HUDEP-2 (cell line): ENCODE results near the gene ITGA3.

Experiments
- DNase-seq, 76 experiments: peaks; one replicate each; lab custom pipeline; 2025; ENCODE audit not compliant: unreplicated experiment in 76 of 76; lab: John Stamatoyannopoulos, UW

The ITGA3 gene

DNA sequence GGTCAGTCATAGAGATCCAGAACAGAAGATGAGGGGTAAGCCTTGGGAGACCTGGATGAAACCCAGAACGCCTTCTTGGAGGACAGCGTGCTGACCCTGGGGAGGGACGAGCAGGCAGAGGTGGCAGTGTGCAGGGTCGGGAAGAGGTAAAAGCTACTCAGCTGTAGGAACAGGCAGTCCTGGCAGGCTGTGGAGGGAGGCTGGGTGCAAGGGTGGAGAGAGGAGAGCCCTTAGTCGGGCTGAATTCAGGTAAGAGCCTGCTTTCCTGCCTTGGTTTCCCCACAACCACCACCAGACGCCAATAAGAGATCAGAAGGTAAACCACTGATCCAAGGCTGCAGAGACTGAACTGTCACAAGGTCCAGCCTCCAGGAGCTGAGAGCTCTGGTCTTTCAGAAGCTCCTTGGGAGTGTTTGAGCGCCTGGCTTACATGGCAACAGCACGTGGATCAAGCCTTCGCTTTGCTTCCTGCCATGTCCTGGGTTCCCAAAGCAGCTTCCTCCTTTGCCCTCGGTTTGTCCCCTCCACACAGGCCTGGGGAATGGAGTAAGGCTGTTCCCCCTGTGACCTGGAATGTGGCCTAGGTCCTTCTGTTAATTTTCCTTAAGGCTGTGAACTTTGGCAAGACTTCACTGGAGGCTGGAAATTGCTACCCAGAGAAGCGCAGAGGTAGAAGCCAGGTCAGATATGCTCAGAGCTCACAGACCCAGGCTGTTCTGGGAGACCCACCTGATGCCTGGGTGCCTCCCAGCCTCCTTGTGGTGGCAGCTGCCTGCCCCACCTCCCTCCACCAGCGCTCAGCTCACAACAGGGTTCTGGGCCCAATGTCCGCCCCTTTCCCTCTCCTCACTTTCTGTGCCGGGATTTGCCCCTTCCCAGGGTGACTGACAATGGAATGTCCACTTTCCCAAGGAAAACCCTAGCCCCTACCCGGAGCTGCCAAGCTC, 35.3 kb downstream of the ITGA3 start:
- no peak for DNase-seq

DNA sequence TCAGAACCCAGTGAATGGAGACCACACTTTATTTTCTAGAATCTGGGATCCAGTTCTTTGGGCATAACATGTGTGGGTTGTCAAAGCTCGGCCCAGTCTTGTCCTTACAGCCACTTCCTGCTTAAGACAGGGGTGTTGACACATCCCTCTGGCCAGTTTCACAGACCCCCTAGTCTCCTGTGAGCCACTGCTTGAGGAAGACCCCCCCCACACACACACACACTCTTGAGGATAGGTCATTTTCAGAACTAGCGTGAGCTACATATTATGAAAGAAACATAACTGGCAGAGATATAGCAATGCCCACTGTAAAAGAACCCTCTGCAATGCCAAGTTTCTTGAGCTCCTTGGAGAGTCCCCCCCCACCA, 36.0 kb downstream of the ITGA3 start:
- DNase-seq, result no peak

DNA sequence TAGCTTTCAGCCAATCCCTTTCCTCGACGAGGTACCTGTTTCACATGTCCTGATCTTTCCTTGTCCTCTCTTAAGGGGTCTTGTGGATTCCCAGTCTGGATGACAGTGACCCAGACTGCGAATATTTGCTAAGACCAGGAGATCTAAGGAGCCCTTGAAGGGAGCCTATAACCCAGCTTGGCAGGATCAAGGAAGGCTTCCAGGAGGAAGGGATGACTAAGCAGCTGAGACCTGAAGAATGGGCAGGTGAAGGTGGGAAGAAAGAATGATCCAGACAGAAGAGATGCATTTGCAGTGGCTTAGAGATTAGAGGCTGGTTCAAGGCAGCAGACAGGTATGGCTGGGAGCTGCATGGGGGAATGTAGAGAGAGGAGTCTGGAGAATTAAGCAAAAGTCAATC, 37.3 kb downstream of the ITGA3 start:
- DNase-seq, result no peak

DNA sequence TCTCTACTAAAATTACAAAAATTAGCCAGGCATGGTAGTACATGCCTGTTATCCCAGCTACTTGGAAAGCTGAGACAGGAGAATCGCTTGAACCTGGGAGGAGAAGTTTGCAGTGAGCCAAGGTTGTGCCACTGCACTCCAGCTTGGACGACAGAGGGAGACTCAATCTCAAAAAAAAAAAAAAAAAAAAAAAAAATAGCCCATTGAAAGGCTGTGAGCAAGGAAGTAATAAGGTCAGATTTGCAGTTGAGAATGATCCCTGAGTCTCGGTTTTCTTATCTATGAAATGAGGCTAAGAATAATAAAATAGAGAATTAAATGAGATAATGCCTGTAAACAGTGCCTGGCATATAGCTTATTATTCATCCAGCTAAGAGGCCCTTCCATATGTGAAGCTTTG, 37.9 kb downstream of the ITGA3 start:
- DNase-seq, result no peak

- peak in 70 of 76 experiments; percentile 11 to 91 (median 70) for DNase-seq
Observed at GRCh38 chr17:50094243-50094752, 38.4 kb downstream of the ITGA3 start.

DNA sequence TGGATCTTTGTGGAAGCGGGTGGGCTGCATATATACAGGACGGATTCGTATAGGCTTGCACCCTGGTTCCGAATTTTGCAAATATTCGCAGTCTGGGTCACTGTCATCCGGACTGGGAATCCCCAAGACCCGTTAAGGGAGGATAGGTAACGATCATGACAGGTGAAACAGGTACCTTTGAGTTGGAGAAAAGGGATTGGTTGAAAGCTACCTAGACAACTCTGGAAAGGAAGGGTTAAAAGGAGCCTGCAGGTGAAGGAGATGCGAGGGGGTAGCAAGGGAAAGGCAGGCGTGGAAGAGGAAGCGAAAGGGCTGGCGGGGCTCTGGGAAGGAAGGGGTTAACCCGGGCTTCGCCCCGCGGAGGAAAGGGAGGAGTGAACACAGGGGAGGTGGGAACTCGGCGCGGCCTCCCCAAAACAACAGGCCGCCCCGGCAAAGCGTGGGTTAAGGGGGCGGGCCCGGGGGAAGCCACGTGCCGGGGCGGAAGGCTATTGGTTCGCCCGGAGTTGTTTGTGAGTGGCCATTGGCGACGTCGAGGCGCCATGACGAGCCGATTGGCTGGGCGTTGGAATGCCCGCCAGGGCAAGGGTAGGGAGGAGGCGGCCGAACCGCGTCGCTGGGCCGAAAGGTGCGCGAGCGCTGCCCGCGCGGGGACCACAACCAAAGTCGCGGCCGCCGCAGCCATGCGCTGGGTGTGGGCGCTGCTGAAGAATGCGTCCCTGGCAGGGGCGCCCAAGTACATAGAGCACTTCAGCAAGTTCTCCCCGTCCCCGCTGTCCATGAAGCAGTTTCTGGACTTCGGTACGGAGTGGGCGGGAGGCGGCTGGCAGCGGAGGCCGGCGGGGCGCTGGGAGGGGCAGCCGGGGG, 39.1 kb downstream of the ITGA3 start, which contains the start of gene PDK2:
PDK2 (plus strand) TSS at position 599 of the 867 bp plus-strand sequence; CDS start at position 684, 85 bp downstream.
- DNase-seq, result peak in 70 of 76 experiments; percentile 5 to 96 (median 85)

- no peak for DNase-seq
Observed at GRCh38 chr17:50095626-50096037, 39.7 kb downstream of the ITGA3 start.

DNA sequence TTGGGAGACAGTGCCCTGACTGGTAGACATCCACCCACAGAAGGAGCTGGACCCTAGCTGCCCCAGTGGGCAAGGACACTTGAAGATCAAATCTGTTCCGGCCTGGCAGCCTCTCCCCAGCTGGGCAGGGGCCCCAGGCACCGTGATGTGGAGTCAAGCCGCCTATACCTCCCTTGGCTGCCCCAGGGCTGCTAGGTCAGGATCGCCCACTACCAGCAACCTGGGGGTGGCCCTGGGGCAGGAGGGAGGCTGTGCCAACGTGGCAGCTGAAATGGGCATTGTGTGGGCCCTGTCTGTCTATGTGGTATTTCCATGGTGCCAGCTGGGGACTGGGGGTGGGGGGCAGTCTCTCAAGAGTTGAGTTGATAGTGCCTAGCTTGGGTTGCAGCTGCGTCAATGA, 40.2 kb downstream of the ITGA3 start:
- no peak for DNase-seq

- no peak for DNase-seq
Observed at GRCh38 chr17:50096758-50097157, 40.8 kb downstream of the ITGA3 start.

DNA sequence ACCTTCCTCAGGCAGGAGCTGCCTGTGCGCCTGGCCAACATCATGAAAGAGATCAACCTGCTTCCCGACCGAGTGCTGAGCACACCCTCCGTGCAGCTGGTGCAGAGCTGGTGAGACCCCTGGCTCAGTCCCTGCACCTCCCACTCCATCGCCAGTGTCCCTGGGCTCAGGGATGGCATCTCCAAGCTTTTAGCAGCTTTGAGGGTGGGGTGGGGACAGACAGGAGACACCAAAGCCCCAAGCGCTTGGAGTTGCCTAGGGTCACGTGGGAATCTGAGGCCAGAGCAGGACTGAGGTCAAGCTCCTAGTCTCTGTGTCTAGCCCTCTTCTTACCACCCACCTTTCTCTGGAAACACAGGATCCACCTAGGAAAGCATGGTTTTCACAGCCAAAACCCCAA, 41.5 kb downstream of the ITGA3 start:
- no peak for DNase-seq

- no peak for DNase-seq
Observed at GRCh38 chr17:50097926-50098325, 42.0 kb downstream of the ITGA3 start.

- no peak for DNase-seq
Observed at GRCh38 chr17:50098583-50098982, 42.7 kb downstream of the ITGA3 start.

DNA sequence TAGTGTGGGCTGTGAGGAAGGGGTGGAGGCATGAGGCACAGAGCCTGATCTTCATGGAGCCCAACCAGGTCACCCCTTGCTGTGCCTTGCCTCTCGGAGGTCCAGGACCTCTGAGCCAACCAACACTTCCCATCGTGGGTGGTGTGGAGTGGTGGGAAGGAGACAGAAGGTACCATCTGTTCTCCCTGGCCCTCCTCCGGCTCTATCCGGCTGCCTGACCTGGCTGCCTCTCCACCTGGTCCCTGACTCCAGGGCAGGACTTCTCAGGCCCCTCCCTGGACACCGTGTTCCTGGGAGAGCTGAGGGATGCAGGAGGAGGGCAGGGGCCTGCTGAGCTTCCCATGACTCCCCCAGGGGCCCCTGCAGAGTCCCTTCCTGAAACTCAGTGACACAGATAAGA, 43.1 kb downstream of the ITGA3 start:
- no peak for DNase-seq

DNA sequence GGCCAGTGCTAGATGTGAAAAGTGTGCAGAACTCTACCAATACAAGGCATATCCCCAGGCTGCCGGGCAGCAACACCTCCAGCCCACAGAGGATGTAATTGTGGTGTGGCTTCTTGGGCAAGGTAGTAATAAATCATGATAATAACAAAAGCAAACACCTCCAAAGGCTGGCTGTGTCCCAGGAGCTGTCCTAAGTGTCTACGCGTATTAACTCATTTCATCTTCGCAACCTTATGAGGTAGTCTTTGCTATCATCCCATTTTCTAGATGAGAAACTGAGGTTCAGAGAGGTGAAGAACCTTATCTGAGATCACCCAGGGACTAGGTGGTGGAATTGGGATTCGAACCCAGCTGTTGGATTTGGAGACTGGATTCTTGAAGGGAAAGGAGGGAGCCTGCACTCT, 44.6 kb downstream of the ITGA3 start:
- DNase-seq, result no peak

- DNase-seq, result peak in 1 of 76 experiments; percentile 17
Observed at GRCh38 chr17:50100921-50101345, 45.0 kb downstream of the ITGA3 start.

- peak in 68 of 76 experiments; percentile 17 to 90 (median 63) for DNase-seq
Observed at GRCh38 chr17:50101346-50102163, 45.6 kb downstream of the ITGA3 start.

DNA sequence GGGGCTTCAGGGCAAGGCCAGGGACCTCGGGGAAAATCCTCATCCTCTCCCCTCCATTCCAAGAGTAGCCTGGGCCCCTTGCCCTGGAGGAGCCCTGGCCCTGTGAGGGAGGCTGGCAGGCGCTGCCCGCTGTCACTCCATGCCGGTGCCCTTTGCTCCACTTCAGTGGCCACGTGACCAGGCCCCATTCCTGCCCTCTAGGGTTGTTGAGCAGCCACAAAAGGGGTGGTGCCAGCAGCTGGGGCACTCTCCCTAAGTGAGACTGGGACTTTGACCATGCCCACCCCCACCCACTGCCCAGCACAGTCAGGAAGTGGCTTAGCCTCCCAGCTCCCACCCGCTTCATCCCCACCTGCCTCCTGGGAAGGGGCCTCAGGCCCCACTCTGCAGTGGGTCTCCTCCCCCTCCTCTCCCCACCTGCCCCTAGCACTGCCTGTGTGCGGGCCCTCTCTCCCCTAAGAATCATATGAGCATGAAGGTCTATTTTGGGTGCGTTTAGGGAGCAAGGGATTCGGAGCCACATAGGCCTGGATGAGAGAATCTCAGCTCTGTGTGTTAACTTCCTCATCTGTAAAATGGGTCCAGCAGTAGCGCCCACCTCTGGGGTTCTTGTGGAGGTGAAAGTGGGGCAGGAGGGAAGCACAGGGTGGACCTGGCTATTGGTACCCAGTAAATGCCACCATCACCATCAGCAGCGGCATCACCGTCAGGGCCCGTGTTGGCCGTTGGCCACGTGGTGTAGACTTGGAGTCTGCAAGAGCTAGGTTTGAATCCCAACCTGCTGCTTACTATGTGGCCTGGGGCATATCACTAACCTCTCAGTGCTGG, 46.5 kb downstream of the ITGA3 start:
- DNase-seq, result peak in 40 of 76 experiments; percentile 3 to 72 (median 37)

DNA sequence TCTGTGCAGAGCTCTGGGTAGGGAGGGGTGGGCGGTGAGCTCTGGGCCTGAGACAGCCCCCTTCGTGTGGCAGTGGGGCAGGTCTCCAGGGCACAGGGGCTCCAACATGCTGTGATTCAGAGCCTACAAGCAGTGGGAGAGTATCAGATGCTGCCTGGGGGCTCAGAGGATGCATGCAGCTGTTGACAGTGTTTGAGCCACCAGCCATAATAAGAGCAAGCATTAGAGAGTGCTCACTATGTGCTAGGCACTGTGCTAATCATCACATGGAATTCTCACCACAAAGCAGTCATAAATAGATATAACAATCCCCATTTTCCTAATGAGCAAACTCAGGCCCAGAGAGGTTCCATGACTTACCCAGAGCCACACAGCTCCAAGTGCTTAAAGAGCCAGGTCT, 47.3 kb downstream of the ITGA3 start:
- no peak for DNase-seq

GRCh38 chr17:50103941-50104340, 48.0 kb downstream of the ITGA3 start:
- no peak for DNase-seq
